Sigmoid colon (tissue), 4 donors: Measurements from ENCODE around the gene MGAT4C.

Source experiments
- CTCF ChIP-seq, 4 experiments: fragments of 450-650 bp in 3 of 4; fragments of 200-600 bp in 1 of 4; IDR thresholded peaks; one replicate each; pipeline ENCODE4 v1.5.1; 2016 to 2019; ENCODE audit warnings: antibody characterized with exemption in 4 of 4, mild to moderate bottlenecking in 3 of 4, moderate library complexity in 2 of 4
- POLR2A ChIP-seq, 2 donors: fragments of 450-650 bp; IDR thresholded peaks; one replicate each; pipeline ENCODE4 v1.6.1; 2016; ENCODE audit warnings: antibody characterized with exemption in 2 of 2, mild to moderate bottlenecking in 2 of 2, moderate library complexity in 2 of 2
- POLR2AphosphoS5 ChIP-seq, 4 donors: sonication (generic); formaldehyde crosslinking; IDR thresholded peaks; one replicate each; pipeline ENCODE4 v1.6.1; 2017; ENCODE audit warnings: antibody characterized with exemption in 4 of 4

GRCh38 chr12:86249276-86249675, 6.9 kb downstream of the MGAT4C start:
- TF ChIP-seq CTCF (IDR thresholded peaks at IDR 0.05), result no peak
- TF ChIP-seq POLR2A (IDR thresholded peaks at IDR 0.05), result no peak
- TF ChIP-seq POLR2AphosphoS5 (IDR thresholded peaks at IDR 0.05), result no peak
